ENCODE results near the gene PRR13.

Gene PRR13

GRCh38 chr12:53452159-53453077, 10.9 kb downstream of the PRR13 start:
- TF ChIP-seq CTCF (IDR thresholded peaks at IDR 0.05; ENCODE audit: low read depth, low read length, poor library complexity, severe bottlenecking) (peak; percentile 85), EZH2phosphoT487 (IDR thresholded peaks at IDR 0.05; ENCODE audit: borderline replicate concordance, low read length) (no peak)
- Histone ChIP-seq H3K79me2 (ENCODE audit: control insufficient read depth, low read length) (peaks cover 53% of the 10 kb centered on the region), H3K9me2 (replicated peaks; ENCODE audit: control insufficient read depth, low read length) (no peaks in the 10 kb centered on the region), H3K4me2 (ENCODE audit: low read length) (peak overlapping the region; percentile 87), H3K4me1 (ENCODE audit: control insufficient read depth, low read length) (peaks cover 28% of the 10 kb centered on the region), H3K27me3 (ENCODE audit: control insufficient read depth, low read length) (no peaks in the 10 kb centered on the region), H3K27ac (ENCODE audit: low read depth, low read length) (peak overlapping the region; percentile 89), H3K4me3 (ENCODE audit: low read length) (peak overlapping the region; percentile 99), H4K20me1 (ENCODE audit: control insufficient read depth, insufficient read depth, low read depth, low read length) (peaks cover 33% of the 10 kb centered on the region), H3K36me3 (ENCODE audit: control insufficient read depth, low read length) (peaks cover 65% of the 10 kb centered on the region), H3K9me3 (ENCODE audit: control insufficient read depth, insufficient read depth, low read length) (no peaks in the 10 kb centered on the region), H3F3A (ENCODE audit: control insufficient read depth, insufficient read depth) (peaks cover 35% of the 10 kb centered on the region)

- H3K9me3 ChIP-seq (ENCODE audit: control insufficient read depth, insufficient read depth, low read length), result no peaks in the 10 kb centered on the region
- peaks cover 39% of the 10 kb centered on the region for H4K20me1 ChIP-seq (ENCODE audit: control insufficient read depth, insufficient read depth, low read depth, low read length)
- peaks cover 30% of the 10 kb centered on the region for H3K4me1 ChIP-seq (ENCODE audit: control insufficient read depth, low read length)
- no peaks in the 10 kb centered on the region for H3K9me2 ChIP-seq (replicated peaks; ENCODE audit: control insufficient read depth, low read length)
- H3K36me3 ChIP-seq (ENCODE audit: control insufficient read depth, low read length), result peaks cover 70% of the 10 kb centered on the region
- peaks cover 68% of the 10 kb centered on the region for H3K79me2 ChIP-seq (ENCODE audit: control insufficient read depth, low read length)
- H3K27me3 ChIP-seq (ENCODE audit: control insufficient read depth, low read length), result no peaks in the 10 kb centered on the region
- H3F3A ChIP-seq (ENCODE audit: control insufficient read depth, insufficient read depth), result peaks cover 30% of the 10 kb centered on the region
- TF ChIP-seq EZH2phosphoT487 (IDR thresholded peaks at IDR 0.05; ENCODE audit: borderline replicate concordance, low read length) (no peak), CTCF (IDR thresholded peaks at IDR 0.05; ENCODE audit: low read depth, low read length, poor library complexity, severe bottlenecking) (no peak)
- peak overlapping the region; percentile 87 for H3K4me2 ChIP-seq (ENCODE audit: low read length)
- no peak overlapping the region for H3K27ac ChIP-seq (ENCODE audit: low read depth, low read length)
- H3K4me3 ChIP-seq (ENCODE audit: low read length), result peak overlapping the region; percentile 99
Observed at GRCh38 chr12:53453953-53454640, 12.6 kb downstream of the PRR13 start.

GRCh38 chr12:53454707-53455106, 13.2 kb downstream of the PRR13 start:
- no peak overlapping the region for H3K4me3 ChIP-seq (ENCODE audit: low read length)
- no peak for TF ChIP-seq EZH2phosphoT487 (IDR thresholded peaks at IDR 0.05; ENCODE audit: borderline replicate concordance, low read length)
- TF ChIP-seq CTCF (IDR thresholded peaks at IDR 0.05; ENCODE audit: low read depth, low read length, poor library complexity, severe bottlenecking), result no peak
- peaks cover 40% of the 10 kb centered on the region for H4K20me1 ChIP-seq (ENCODE audit: control insufficient read depth, insufficient read depth, low read depth, low read length)
- H3K27me3 ChIP-seq (ENCODE audit: control insufficient read depth, low read length), result no peaks in the 10 kb centered on the region
- no peaks in the 10 kb centered on the region for H3K9me2 ChIP-seq (replicated peaks; ENCODE audit: control insufficient read depth, low read length)
- no peaks in the 10 kb centered on the region for H3K9me3 ChIP-seq (ENCODE audit: control insufficient read depth, insufficient read depth, low read length)
- peaks cover 31% of the 10 kb centered on the region for H3F3A ChIP-seq (ENCODE audit: control insufficient read depth, insufficient read depth)
- peaks cover 31% of the 10 kb centered on the region for H3K4me1 ChIP-seq (ENCODE audit: control insufficient read depth, low read length)
- no peak overlapping the region for H3K27ac ChIP-seq (ENCODE audit: low read depth, low read length)
- H3K4me2 ChIP-seq (ENCODE audit: low read length), result peak overlapping the region; percentile 87
- peaks cover 76% of the 10 kb centered on the region for H3K36me3 ChIP-seq (ENCODE audit: control insufficient read depth, low read length)
- peaks cover 74% of the 10 kb centered on the region for H3K79me2 ChIP-seq (ENCODE audit: control insufficient read depth, low read length)

Data from DOHH2 (cell line).